Aorta (tissue), 5 donors: ENCODE data around the gene EMX1. TPM values are rescaled to one million over a fixed set of nuclear protein-coding genes. Genes with fewer than 3 reads are reported as not detected.
A peak's percentile ranks its signal among the peaks of the same experiment; 100 is the strongest.

Experiments
- ATAC-seq: fragments of 200-7000 bp; cut with Tn5 transposase; one replicate; pipeline ENCODE4 v1.9.1; 2022; ENCODE audit warnings: moderate library complexity; ENCODE audit not compliant: low FRiP score
- DNase-seq, 2 donors: peaks; one replicate each; pipeline ENCODE4 v3.0.0-alpha.2; 2020
- H3K27ac ChIP-seq, 2 donors: one replicate each; pipeline ENCODE4 v1.5.1; 2013; ENCODE audit warnings: low read length in 2 of 2, mild to moderate bottlenecking in 2 of 2, moderate library complexity in 2 of 2, control low read depth in 1 of 2, inconsistent platforms in 1 of 2, low read depth in 1 of 2
- H3K27me3 ChIP-seq, 2 donors: one replicate each; pipeline ENCODE4 v1.6.1; 2013; ENCODE audit warnings: control low read depth in 1 of 2, low read length in 1 of 2, mild to moderate bottlenecking in 1 of 2, moderate library complexity in 1 of 2; ENCODE audit not compliant: insufficient read depth in 2 of 2, control insufficient read depth in 1 of 2
- H3K36me3 ChIP-seq, 2 donors: one replicate each; pipeline ENCODE4 v1.6.1; 2013; ENCODE audit warnings: control low read depth in 1 of 2, low read length in 1 of 2, mild to moderate bottlenecking in 1 of 2; ENCODE audit not compliant: insufficient read depth in 2 of 2, control insufficient read depth in 1 of 2
- H3K4me1 ChIP-seq, 2 donors: one replicate each; pipeline ENCODE4 v1.6.1; 2013; ENCODE audit warnings: low read length in 2 of 2, control low read depth in 1 of 2, mild to moderate bottlenecking in 1 of 2, moderate library complexity in 1 of 2; ENCODE audit not compliant: insufficient read depth in 2 of 2, control insufficient read depth in 1 of 2
- H3K4me3 ChIP-seq, 2 donors: one replicate each; pipeline ENCODE4 v1.5.1; 2013; ENCODE audit warnings: low read length in 2 of 2, control low read depth in 1 of 2, mild to moderate bottlenecking in 1 of 2
- H3K9me3 ChIP-seq: one replicate; pipeline ENCODE4 v1.6.1; 2013; ENCODE audit warnings: mild to moderate bottlenecking, low read length; ENCODE audit not compliant: control insufficient read depth
- WGBS, 2 donors: extraction: QIAGEN DNeasy Blood & Tissue Kit; methylation state at CpG; one replicate each; pipeline ENCODE4 v1.1.7; 2013; 5-methylcytosine and 5-hydroxymethylcytosine counted together
- intact Hi-C, 2 donors: fragments of 100-400 bp; cut with DNase I; formaldehyde crosslinking; loops; one replicate each; pipeline versions ENCODE4 v1.14.2 to v1.15.0; 2022
- polyA plus RNA-seq, 2 donors: library from polyadenylated mRNA; stranded (reverse); fragments of 200-250 nt; gene quantifications; one replicate each; pipeline ENCODE4 v1.2.3, GENCODE V29; 2013
- total RNA-seq, 2 donors: library from RNA; stranded (reverse); fragmentation: NEBNext Ultra II Directional; extraction: Animal tissue kit (Norgen Biotek cat#: 25700); gene quantifications; one replicate each; pipeline ENCODE4 v1.2.1, GENCODE V29; 2021
- donor health status: healthy with polysubstance abuse.
- donor health status: Bipolar disorder and iron deficiency.
- donor health status: DM: no; HTN: no; CAD: no.
- donor health status: DM: no; HTN: no; CAD: no.
- donor health status: DM: yes; HTN: yes; CAD: no.

The EMX1 gene
- total and polyA plus RNA-seq, 4 donors: not detected

- H3K27ac ChIP-seq: no peak overlapping the region
- H3K4me3 ChIP-seq: no peak overlapping the region
- H3K9me3 ChIP-seq: no peaks in the 10 kb centered on the region
- ATAC-seq (no peak), DNase-seq (peak; percentile 46 to 58)
- 90 to 92% methylated on average over 11 of the region's 11 CpGs for WGBS, 2 donors
- H3K27me3 ChIP-seq: no peaks in the 10 kb centered on the region
- H3K4me1 ChIP-seq: no peaks in the 10 kb centered on the region
- intact Hi-C loops: no loop called here
- no peaks in the 10 kb centered on the region for H3K36me3 ChIP-seq
These were observed 65.6 kb downstream of the EMX1 start for GRCh38 chr2:72982781-72983499.

DNA sequence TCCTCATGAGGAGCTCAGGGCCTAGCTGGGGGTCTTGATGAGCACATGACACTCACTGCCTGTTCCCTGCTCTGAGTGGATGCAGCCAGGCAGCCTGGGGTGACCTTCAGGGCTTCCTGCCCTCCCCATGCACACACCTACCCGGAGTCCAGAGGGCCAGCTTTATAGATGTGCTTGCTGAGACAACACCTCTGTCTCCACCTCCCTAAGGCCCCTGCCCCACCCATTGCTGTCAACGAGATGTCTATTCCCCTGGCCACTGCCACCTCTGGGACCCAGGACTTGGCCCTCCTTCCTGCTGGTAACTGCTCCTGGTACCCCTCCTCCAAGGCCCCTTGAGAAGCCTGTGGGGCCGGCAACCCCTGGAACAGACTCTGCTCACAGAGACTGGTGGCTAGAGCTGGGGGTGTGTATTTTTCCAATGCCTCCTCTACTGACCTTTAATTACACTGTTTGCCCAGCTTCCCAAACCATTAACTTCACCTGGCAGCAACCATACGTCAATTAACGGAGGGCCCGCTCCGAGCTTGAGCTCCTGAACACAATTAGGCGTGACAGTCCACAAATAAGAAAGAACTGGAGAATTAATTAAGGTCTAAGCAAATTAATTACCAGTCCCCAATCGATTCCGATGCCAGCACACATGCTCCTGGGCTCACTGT, 66.3 kb downstream of the EMX1 start:
- H3K27me3 ChIP-seq: no peaks in the 10 kb centered on the region
- ATAC-seq (peak; percentile 23), DNase-seq (peak; percentile 39 to 41)
- H3K9me3 ChIP-seq: no peaks in the 10 kb centered on the region
- no peaks in the 10 kb centered on the region for H3K36me3 ChIP-seq
- no peak overlapping the region for H3K27ac ChIP-seq
- intact Hi-C loops: no loop called here
- no peaks in the 10 kb centered on the region for H3K4me1 ChIP-seq
- WGBS, 2 donors: 88 to 89% methylated on average over 10 of the region's 10 CpGs
- H3K4me3 ChIP-seq: no peak overlapping the region

GRCh38 chr2:72984172-72984671, 66.9 kb downstream of the EMX1 start:
- DNase-seq (peak; percentile 50 to 67), ATAC-seq (no peak)
- intact Hi-C loops: no loop called here
- H3K4me3 ChIP-seq: no peak overlapping the region
- H3K27ac ChIP-seq: no peak overlapping the region
- H3K4me1 ChIP-seq: no peaks in the 10 kb centered on the region
- H3K9me3 ChIP-seq: no peaks in the 10 kb centered on the region
- H3K27me3 ChIP-seq: no peaks in the 10 kb centered on the region
- 37 to 46% methylated on average over 7 of the region's 7 CpGs for whole genome bisulfite sequencing, 2 donors
- no peaks in the 10 kb centered on the region for H3K36me3 ChIP-seq

Other genes starting within 250 kb of the EMX1 start
- gene EXOC6B, start 91.5 kb upstream of the EMX1 start, total RNA-seq: 10 to 100 TPM; 45.3 to 45.9 TPM
- 1 to 10 TPM; 5.8 to 7.2 TPM for gene EXOC6B, start 91.5 kb upstream of the EMX1 start, polyA plus RNA-seq
- 10 to 100 TPM; 16.1 to 22.4 TPM for gene SPR, start 30.1 kb upstream of the EMX1 start, total RNA-seq
- 10 to 100 TPM; 20.4 to 33.1 TPM for gene SPR, start 30.1 kb upstream of the EMX1 start, polyA plus RNA-seq
- 10 to 100 TPM; 12.6 to 20.7 TPM for gene SFXN5, start 154.2 kb downstream of the EMX1 start, total RNA-seq
- gene SFXN5, start 154.2 kb downstream of the EMX1 start, polyA plus RNA-seq: 10 to 100 TPM in 1 of 2 donors, 1 to 10 TPM in 1; 6.3 to 17.0 TPM
- 10 to 100 TPM; 48.7 to 51.5 TPM for gene RAB11FIP5, start 195.4 kb downstream of the EMX1 start, total RNA-seq
- gene RAB11FIP5, start 195.4 kb downstream of the EMX1 start, polyA plus RNA-seq: 10 to 100 TPM; 14.4 to 23.7 TPM